Activated CD4-positive, alpha-beta T cell treated with anti-CD3 and anti-CD28 coated beads, Interleukin-2, amount 50 U/mL, for 48 hours (primary cell): ENCODE data around the gene ST8SIA6.
"Not testable (repeated sequence)": the region's sequence is repeated elsewhere in the genome, so short reads cannot be mapped to it uniquely, and the experiment has no call there.

ENCODE experiments used
- DNase-seq, 2 experiments: peaks; one replicate each; pipeline ENCODE4 v3.0.0-alpha.2; 2020

ST8SIA6 gene

GRCh38 chr10:17340144-17340829 is 114.1 kb downstream of the ST8SIA6 start:
- no peak for DNase-seq

DNA sequence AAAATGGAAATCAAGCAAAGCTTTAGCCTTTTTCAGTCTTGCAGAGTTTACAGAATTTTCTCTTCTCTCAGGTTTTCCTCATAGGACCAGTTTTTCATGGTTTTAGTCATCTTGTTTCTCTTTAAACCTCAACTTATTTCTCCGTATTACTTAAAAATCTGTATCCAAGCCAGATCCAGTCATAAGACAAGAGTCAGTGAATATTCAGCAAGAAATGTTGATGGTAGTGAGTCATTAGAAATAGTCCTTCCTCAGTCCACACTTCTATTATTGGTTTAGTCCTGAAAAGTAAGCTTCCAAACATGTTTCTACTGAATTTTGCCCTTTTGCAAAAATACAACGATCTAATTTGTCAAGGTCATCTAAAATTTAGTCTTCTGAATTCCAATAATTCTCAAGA is 119.3 kb downstream of the ST8SIA6 start:
- DNase-seq = no peak

GRCh38 chr10:17330501-17330900 is 123.9 kb downstream of the ST8SIA6 start:
- no peak for DNase-seq

- no peak for DNase-seq
These were observed 128.0 kb downstream of the ST8SIA6 start for GRCh38 chr10:17326377-17326776.

DNA sequence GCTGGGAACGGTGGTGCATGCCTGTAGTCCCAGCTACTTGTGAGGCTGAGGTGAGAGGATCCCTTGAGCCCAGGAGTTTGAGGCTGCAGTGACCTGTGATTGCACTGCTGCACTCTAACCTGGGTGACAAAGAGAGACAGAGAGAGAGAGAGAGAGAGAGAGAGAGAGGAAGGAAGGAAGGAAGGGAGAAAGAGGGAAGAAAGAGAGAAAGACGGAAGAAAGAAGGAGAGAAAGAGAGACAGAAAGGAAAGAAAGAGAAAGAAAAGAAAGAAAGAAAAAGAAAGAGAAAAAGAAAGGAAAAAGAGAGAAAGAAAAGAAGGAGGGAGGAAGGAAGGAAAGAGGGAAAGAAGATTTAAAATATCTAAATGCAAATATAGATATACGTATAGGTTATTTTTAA is 132.4 kb downstream of the ST8SIA6 start:
- not testable (repeated sequence) for DNase-seq

DNA sequence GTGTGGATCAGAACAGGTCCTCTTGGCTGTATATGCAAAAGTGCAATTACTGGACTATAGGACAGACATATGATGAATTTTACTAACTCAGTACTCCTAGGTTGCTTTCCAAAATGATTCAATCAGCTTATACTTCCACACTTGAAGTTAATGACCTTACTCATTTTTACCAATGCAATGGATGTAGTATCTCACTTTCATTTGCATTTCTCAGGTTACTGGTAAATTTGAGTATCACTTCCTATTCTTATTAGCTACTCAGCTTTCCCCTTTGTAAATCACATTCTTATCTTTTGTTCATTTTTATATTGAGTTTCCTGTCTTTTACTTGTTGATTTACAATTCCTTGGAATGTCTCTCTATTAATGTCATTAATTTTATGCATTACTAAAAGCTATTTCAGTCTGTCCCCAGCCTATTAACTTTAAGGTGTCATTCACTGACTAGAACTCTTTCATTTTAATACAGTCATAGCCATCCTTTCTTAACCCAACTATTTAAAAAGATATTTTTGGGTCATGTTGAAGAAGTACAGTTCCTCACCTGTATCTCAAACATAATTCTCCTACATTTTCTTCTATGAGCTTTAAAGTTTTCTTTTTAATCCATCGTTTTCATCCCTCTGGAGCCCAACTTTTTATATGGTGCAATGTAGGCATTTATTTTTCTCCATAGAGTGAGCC is 137.8 kb downstream of the ST8SIA6 start:
- no peak for DNase-seq

DNA sequence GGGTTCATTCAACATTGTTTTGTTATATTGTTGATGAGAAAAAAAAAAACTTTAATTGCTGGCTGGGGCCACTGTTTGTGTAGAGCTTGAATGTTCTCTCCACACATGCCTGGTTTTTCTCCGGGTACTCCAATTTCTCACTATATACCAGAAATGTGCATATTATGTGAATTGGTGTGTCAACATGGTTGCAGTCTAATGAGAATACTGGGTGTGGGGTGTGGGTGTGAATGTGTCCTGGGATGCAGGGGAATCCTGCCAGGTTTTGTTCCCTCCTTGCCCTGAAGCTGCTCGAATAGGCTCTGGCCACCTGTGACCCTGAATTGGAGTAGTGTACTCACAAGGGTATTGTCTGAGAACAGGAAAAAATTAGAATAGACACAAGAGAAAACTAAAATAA is 145.0 kb downstream of the ST8SIA6 start:
- DNase-seq = no peak

- no peak for DNase-seq
These were observed 147.3 kb downstream of the ST8SIA6 start for GRCh38 chr10:17307123-17307522.

- DNase-seq = no peak
These were observed 162.0 kb downstream of the ST8SIA6 start for GRCh38 chr10:17292375-17292774.

- no peak for DNase-seq
These were observed 164.2 kb downstream of the ST8SIA6 start for GRCh38 chr10:17290226-17290625.

DNA sequence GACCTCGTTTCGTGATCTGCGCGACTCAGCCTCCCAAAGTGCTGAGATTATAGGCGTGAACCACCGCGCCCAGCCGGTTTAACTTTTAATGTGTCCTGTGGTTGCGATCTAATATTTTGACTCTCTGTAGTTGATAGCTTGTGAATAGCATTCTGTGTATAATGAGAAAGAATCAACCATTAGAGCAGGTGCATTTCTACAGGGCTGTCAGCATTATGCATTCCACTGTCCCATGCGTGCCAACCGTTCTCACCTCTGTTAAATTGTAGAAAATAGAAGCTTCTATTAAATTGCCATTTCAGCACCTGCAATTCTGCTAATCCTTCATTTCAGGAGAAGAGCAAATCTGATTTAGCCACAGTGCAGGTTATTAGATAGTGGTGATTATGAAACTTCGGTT is 164.6 kb downstream of the ST8SIA6 start:
- no peak for DNase-seq

GRCh38 chr10:17286562-17287550 is 167.5 kb downstream of the ST8SIA6 start:
- DNase-seq = no peak

- no peak for DNase-seq
These were observed 172.1 kb downstream of the ST8SIA6 start for GRCh38 chr10:17282311-17282710.

- DNase-seq = no peak
These were observed 175.7 kb downstream of the ST8SIA6 start for GRCh38 chr10:17278607-17279240.

- DNase-seq = no peak
These were observed 177.5 kb downstream of the ST8SIA6 start for GRCh38 chr10:17276756-17277424.

DNA sequence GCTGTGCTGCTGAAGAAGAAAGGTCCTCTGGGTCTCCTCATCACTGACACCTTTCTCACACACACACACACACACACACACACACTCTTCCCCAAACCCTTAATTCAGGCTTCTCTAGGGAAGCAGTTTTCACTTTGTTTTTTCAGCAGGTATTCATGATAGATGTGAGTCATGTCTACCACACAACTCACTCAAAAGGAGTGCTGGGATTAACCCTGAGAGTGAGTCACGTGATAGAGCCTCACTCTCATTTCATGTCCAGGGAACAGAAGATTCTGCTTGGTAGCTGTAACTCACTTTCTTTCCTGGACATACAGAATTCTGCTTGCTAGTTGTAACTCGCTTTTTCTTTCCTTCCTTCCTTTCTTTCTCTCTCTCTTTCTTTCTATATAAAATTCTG is 181.0 kb downstream of the ST8SIA6 start:
- no peak for DNase-seq

DNA sequence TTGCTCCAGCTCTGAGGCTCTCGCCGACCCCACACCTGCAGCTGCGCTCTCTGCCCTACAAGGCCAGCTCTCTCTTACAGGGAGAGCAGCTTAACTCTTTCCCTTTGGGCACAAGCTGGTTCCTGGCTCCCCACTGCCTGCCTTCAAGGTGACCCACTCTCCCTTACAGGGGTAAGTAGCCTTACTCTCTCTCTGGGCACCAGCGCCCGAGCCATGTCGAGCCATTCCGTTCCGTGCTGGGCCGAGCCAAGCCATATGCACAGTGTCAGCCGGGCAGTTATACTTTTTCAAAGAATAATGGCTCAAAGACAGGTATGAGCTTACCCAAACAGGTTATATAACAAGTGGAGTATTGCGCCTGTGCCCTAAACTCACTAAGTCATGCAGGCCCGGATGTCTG is 181.7 kb downstream of the ST8SIA6 start:
- DNase-seq = no peak
